ENCODE data around the gene VAC14.

- TF ChIP-seq CTCF (IDR thresholded peaks at IDR 0.05) (no peak), EP300 (IDR thresholded peaks at IDR 0.05) (no peak), POLR2AphosphoS5 (IDR thresholded peaks at IDR 0.05) (no peak), POLR2A (IDR thresholded peaks at IDR 0.05) (no peak)
Observed at GRCh38 chr16:70728150-70728549, 72.8 kb downstream of the VAC14 start.

All from suprapubic skin (tissue), 4 donors.